ENCODE data around the gene DLX4. TPM values are rescaled to one million over a fixed set of nuclear protein-coding genes. Genes with fewer than 3 reads are reported as not detected.

DLX4 gene
- total RNA-seq, 1 donor from 2014 or later = not detected

Other genes starting within 250 kb of the DLX4 start
- gene FAM117A, start 205.1 kb upstream of the DLX4 start, total RNA-seq = 10.3 TPM
- gene KAT7, start 180.5 kb upstream of the DLX4 start, total RNA-seq = 45.4 TPM
- gene TAC4, start 121.1 kb upstream of the DLX4 start, total RNA-seq = 0.43 TPM
- not detected for gene DLX3, start 26.0 kb downstream of the DLX4 start, total RNA-seq
- gene ITGA3, start 86.9 kb downstream of the DLX4 start, total RNA-seq = 16.4 TPM
- 260 TPM for gene PDK2, start 126.2 kb downstream of the DLX4 start, total RNA-seq
- 1.7 TPM for gene SAMD14, start 161.0 kb downstream of the DLX4 start, total RNA-seq
- gene PPP1R9B, start 181.5 kb downstream of the DLX4 start, total RNA-seq = 38.4 TPM
- 151 TPM for gene SGCA, start 196.8 kb downstream of the DLX4 start, total RNA-seq
- 28.2 TPM for gene COL1A1, start 232.4 kb downstream of the DLX4 start, total RNA-seq